H9 (cell line): ENCODE data around the gene CEP164. TPM values are rescaled to one million over a fixed set of nuclear protein-coding genes. Genes with fewer than 3 reads are reported as not detected.

Experiments used
- DNase-seq: peaks from one replicate; pipeline ENCODE4 v3.0.0-alpha.2; 2017
- H2AFZ ChIP-seq: one replicate; pipeline ENCODE4 v1.6.1; 2013; ENCODE audit warnings: mild to moderate bottlenecking, low read length, control low read depth, moderate library complexity
- H2AK5ac ChIP-seq: 2 replicates; pipeline ENCODE4 v1.6.1; 2013; ENCODE audit warnings: low read length, control low read depth, mixed read lengths; ENCODE audit not compliant: insufficient read length
- H2BK120ac ChIP-seq: one replicate; pipeline ENCODE4 v1.6.1; 2013; ENCODE audit warnings: low read depth, mild to moderate bottlenecking, low read length, control low read depth, inconsistent platforms; ENCODE audit not compliant: poor library complexity, severe bottlenecking
- H2BK12ac ChIP-seq: 2 replicates; pipeline ENCODE4 v1.6.1; 2013; ENCODE audit warnings: low read length, control low read depth, mixed read lengths, low read depth; ENCODE audit not compliant: insufficient read length
- H2BK15ac ChIP-seq: 2 replicates; pipeline ENCODE4 v1.6.1; 2013; ENCODE audit warnings: low read depth, low read length, control low read depth
- H2BK20ac ChIP-seq: one replicate; pipeline ENCODE4 v1.6.1; 2013; ENCODE audit warnings: low read depth, mild to moderate bottlenecking, low read length, control low read depth, inconsistent platforms; ENCODE audit not compliant: poor library complexity, severe bottlenecking
- H2BK5ac ChIP-seq: 2 replicates; pipeline ENCODE4 v1.6.1; 2013; ENCODE audit warnings: low read length, control low read depth, mixed read lengths; ENCODE audit not compliant: insufficient read length
- H3K14ac ChIP-seq: 2 replicates; pipeline ENCODE4 v1.6.1; 2013; ENCODE audit warnings: low read length, control low read depth; ENCODE audit not compliant: insufficient read depth
- H3K18ac ChIP-seq: 2 replicates; pipeline ENCODE4 v1.6.1; 2013; ENCODE audit warnings: low read depth, mild to moderate bottlenecking, mixed read lengths, low read length, control low read depth; ENCODE audit not compliant: insufficient read length
- H3K23ac ChIP-seq: 2 replicates; pipeline ENCODE4 v1.6.1; 2013; ENCODE audit warnings: low read length, control low read depth, mixed read lengths, low read depth; ENCODE audit not compliant: insufficient read length
- H3K23me2 ChIP-seq: 2 replicates; pipeline ENCODE4 v1.6.1; 2013; ENCODE audit warnings: low read depth, mild to moderate bottlenecking, mixed read lengths, low read length, control low read depth; ENCODE audit not compliant: insufficient read length, poor library complexity, severe bottlenecking
- H3K27ac ChIP-seq: 2 replicates; pipeline ENCODE4 v1.5.1; 2013; ENCODE audit warnings: low read length, control low read depth, mixed read lengths, low read depth; ENCODE audit not compliant: insufficient read length
- H3K27me3 ChIP-seq: 2 replicates; pipeline ENCODE4 v1.6.1; 2013; ENCODE audit warnings: low read length, control low read depth, inconsistent platforms; ENCODE audit not compliant: insufficient read depth
- H3K4ac ChIP-seq: 2 replicates; pipeline ENCODE4 v1.6.1; 2013; ENCODE audit warnings: low read depth, mild to moderate bottlenecking, control low read depth, inconsistent platforms, low read length, moderate library complexity
- H3K4me1 ChIP-seq: 2 replicates; pipeline ENCODE4 v1.6.1; 2013; ENCODE audit warnings: low read length, control low read depth, inconsistent platforms; ENCODE audit not compliant: insufficient read depth
- H3K4me2 ChIP-seq: 2 replicates; pipeline ENCODE4 v1.6.1; 2013; ENCODE audit warnings: low read length, control low read depth, mixed read lengths; ENCODE audit not compliant: insufficient read length, insufficient read depth
- H3K56ac ChIP-seq: 2 replicates; pipeline ENCODE4 v1.6.1; 2013; ENCODE audit warnings: low read depth, mild to moderate bottlenecking, mixed read lengths, low read length, control low read depth; ENCODE audit not compliant: insufficient read length
- H3K79me1 ChIP-seq: 2 replicates; pipeline ENCODE4 v1.6.1; 2013; ENCODE audit warnings: low read depth, mild to moderate bottlenecking, moderate library complexity, low read length, control low read depth, inconsistent platforms; ENCODE audit not compliant: insufficient read depth, poor library complexity, severe bottlenecking
- H3K79me2 ChIP-seq: 2 replicates; pipeline ENCODE4 v1.6.1; 2013; ENCODE audit warnings: low read length, control low read depth, inconsistent platforms; ENCODE audit not compliant: insufficient read depth
- H3K9ac ChIP-seq: 2 replicates; pipeline ENCODE4 v1.6.1; 2013; ENCODE audit warnings: low read length, control low read depth, mixed read lengths; ENCODE audit not compliant: insufficient read length; ENCODE audit errors: extremely low read depth
- H3K9me3 ChIP-seq: one replicate; pipeline ENCODE4 v1.6.1; 2013; ENCODE audit warnings: low read depth, low read length, inconsistent platforms; ENCODE audit not compliant: control insufficient read depth
- H3T11ph ChIP-seq: one replicate; pipeline ENCODE4 v1.6.1; 2013; ENCODE audit warnings: mild to moderate bottlenecking, low read length, control low read depth, inconsistent platforms
- H4K20me1 ChIP-seq: one replicate; pipeline ENCODE4 v1.6.1; 2013; ENCODE audit not compliant: control insufficient read depth, insufficient read length, insufficient read depth
- H4K5ac ChIP-seq: 2 replicates; pipeline ENCODE4 v1.6.1; 2013; ENCODE audit warnings: low read depth, mild to moderate bottlenecking, mixed read lengths, low read length, control low read depth; ENCODE audit not compliant: insufficient read length
- H4K8ac ChIP-seq: replicated peaks from 2 replicates; pipeline ENCODE4 v1.6.1; 2013; ENCODE audit warnings: low read length, control low read depth, mixed read lengths, low read depth; ENCODE audit not compliant: insufficient read length
- H4K91ac ChIP-seq: 2 replicates; pipeline ENCODE4 v1.6.1; 2013; ENCODE audit warnings: low read depth, mild to moderate bottlenecking, moderate library complexity, mixed read lengths, low read length, control low read depth; ENCODE audit not compliant: insufficient read length
- H3K27ac Mint-ChIP-seq, 3 experiments: 2 replicates in 2 of 3; 3 replicates in 1 of 3; pipeline ENCODE4 v1.8.0; 2020 to 2021; ENCODE audit warnings: mixed read lengths in 3 of 3, mild to moderate bottlenecking in 1 of 3, moderate library complexity in 1 of 3
- H3K27me3 Mint-ChIP-seq: 2 replicates; pipeline ENCODE4 v1.8.0; 2021; ENCODE audit warnings: low read depth, mild to moderate bottlenecking, moderate library complexity, mixed read lengths
- H3K36me3 Mint-ChIP-seq, 3 experiments: 2 replicates in 2 of 3; 3 replicates in 1 of 3; pipeline ENCODE4 v1.8.0; 2020 to 2021; ENCODE audit warnings: low read depth in 3 of 3, mixed read lengths in 3 of 3; ENCODE audit not compliant: insufficient read depth in 1 of 3
- H3K4me1 Mint-ChIP-seq, 2 experiments: 2 replicates each; pipeline ENCODE4 v1.8.0; 2020; ENCODE audit warnings: mixed read lengths in 2 of 2
- H3K4me3 Mint-ChIP-seq, 2 experiments: 2 replicates in 1 of 2; 3 replicates in 1 of 2; pipeline ENCODE4 v1.8.0; 2020 to 2021; ENCODE audit warnings: mild to moderate bottlenecking in 2 of 2, mixed read lengths in 2 of 2, moderate library complexity in 1 of 2
- H3K9me3 Mint-ChIP-seq, 2 experiments: 2 replicates in 1 of 2; 3 replicates in 1 of 2; pipeline ENCODE4 v1.8.0; 2020; ENCODE audit warnings: mild to moderate bottlenecking in 2 of 2, mixed read lengths in 2 of 2, moderate library complexity in 1 of 2
- WGBS: extraction: QIAGEN DNeasy Blood & Tissue Kit; methylation state at CpG from one replicate; pipeline ENCODE4 v1.1.7; 2013; ENCODE audit warnings: missing lambda C conversion rate, low lambda C conversion rate, mixed read lengths; ENCODE audit not compliant: insufficient read length; ENCODE audit errors: extremely low coverage; 5-methylcytosine and 5-hydroxymethylcytosine counted together
- total RNA-seq: library from RNA; stranded (reverse); gene quantifications from 2 replicates; pipeline ENCODE4 v1.2.1, GENCODE V29; 2021
- TF ChIP-seq, protein P1 (sequence below): fragments of 200-600 bp; sonication (generic); conservative IDR thresholded peaks from 3 replicates; pipeline ENCODE4 v1.8.0; 2021; ENCODE audit warnings: antibody characterized with exemption, mild to moderate bottlenecking

CEP164 gene
- total RNA-seq, 1 experiment from 2014 or later: 24.9 TPM

DNA sequence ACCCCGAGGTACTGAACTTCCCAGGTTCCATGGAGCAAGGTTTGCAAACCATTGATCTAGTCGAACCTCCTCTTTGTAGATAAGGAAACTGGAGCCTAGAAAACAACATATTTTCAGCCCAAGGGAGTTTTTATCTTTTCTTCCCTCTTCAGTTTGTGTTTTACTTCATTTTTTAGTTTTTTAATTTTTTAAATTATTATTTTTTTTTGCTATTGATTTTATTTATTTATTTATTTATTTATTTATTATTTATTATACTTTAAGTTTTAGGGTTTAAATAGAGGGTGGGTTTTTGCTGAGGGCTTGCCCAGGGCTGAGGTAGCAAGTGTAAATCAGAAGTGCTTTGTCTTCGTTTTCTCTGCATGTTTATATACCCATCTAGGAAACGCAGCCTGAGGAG, 26.9 kb downstream of the CEP164 start:
- H4K91ac ChIP-seq: no peak overlapping the region
- H2AFZ ChIP-seq: no peak overlapping the region
- H3K9ac ChIP-seq: no peak overlapping the region
- H3K23me2 ChIP-seq: no peaks in the 10 kb centered on the region
- no peak overlapping the region for H2BK12ac ChIP-seq
- no peaks in the 10 kb centered on the region for H3K27me3 ChIP-seq
- no peaks in the 10 kb centered on the region for H4K20me1 ChIP-seq
- no peak overlapping the region for H3K23ac ChIP-seq
- H3K56ac ChIP-seq: no peak overlapping the region
- Mint-ChIP-seq H3K27me3 (no peaks in the 10 kb centered on the region), H3K4me1 (no peaks in the 10 kb centered on the region), H3K27ac (no peak overlapping the region), H3K9me3 (no peaks in the 10 kb centered on the region), H3K36me3 (peaks cover 0 to 25% (median 16%) of the 10 kb centered on the region in 3 experiments; a peak in 5 of 7 replicates), H3K4me3 (no peak overlapping the region)
- no peak overlapping the region for H4K8ac ChIP-seq
- no peaks in the 10 kb centered on the region for H3K4me1 ChIP-seq
- H2BK120ac ChIP-seq: no peak overlapping the region
- no peaks in the 10 kb centered on the region for H3K79me1 ChIP-seq
- no peak overlapping the region for H3K14ac ChIP-seq
- no peak overlapping the region for H4K5ac ChIP-seq
- H2BK15ac ChIP-seq: no peak overlapping the region
- no peak overlapping the region for H2BK20ac ChIP-seq
- H2BK5ac ChIP-seq: no peak overlapping the region
- H3K18ac ChIP-seq: no peak overlapping the region
- H3K4ac ChIP-seq: no peak overlapping the region
- DNase-seq: no peak
- H3K9me3 ChIP-seq: no peaks in the 10 kb centered on the region
- H3T11ph ChIP-seq: no peak overlapping the region
- H2AK5ac ChIP-seq: no peak overlapping the region
- H3K4me2 ChIP-seq: no peak overlapping the region
- TF ChIP-seq, protein P1, sequence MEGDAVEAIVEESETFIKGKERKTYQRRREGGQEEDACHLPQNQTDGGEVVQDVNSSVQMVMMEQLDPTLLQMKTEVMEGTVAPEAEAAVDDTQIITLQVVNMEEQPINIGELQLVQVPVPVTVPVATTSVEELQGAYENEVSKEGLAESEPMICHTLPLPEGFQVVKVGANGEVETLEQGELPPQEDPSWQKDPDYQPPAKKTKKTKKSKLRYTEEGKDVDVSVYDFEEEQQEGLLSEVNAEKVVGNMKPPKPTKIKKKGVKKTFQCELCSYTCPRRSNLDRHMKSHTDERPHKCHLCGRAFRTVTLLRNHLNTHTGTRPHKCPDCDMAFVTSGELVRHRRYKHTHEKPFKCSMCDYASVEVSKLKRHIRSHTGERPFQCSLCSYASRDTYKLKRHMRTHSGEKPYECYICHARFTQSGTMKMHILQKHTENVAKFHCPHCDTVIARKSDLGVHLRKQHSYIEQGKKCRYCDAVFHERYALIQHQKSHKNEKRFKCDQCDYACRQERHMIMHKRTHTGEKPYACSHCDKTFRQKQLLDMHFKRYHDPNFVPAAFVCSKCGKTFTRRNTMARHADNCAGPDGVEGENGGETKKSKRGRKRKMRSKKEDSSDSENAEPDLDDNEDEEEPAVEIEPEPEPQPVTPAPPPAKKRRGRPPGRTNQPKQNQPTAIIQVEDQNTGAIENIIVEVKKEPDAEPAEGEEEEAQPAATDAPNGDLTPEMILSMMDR: no peak
- no peaks in the 10 kb centered on the region for H3K79me2 ChIP-seq
- no CpG with 5 or more reads among the region's 4 CpGs for WGBS
- H3K27ac ChIP-seq: no peak overlapping the region
